GM18508 (cell line): Measurements from ENCODE around the gene TLCD5.

Experiments
- ATAC-seq: cut with Tn5 transposase; IDR thresholded peaks from one replicate; pipeline ENCODE4 v1.9.1; 2021; ENCODE audit warnings: moderate number of reproducible peaks; ENCODE audit not compliant: insufficient read depth, unreplicated experiment

TLCD5 gene

DNA sequence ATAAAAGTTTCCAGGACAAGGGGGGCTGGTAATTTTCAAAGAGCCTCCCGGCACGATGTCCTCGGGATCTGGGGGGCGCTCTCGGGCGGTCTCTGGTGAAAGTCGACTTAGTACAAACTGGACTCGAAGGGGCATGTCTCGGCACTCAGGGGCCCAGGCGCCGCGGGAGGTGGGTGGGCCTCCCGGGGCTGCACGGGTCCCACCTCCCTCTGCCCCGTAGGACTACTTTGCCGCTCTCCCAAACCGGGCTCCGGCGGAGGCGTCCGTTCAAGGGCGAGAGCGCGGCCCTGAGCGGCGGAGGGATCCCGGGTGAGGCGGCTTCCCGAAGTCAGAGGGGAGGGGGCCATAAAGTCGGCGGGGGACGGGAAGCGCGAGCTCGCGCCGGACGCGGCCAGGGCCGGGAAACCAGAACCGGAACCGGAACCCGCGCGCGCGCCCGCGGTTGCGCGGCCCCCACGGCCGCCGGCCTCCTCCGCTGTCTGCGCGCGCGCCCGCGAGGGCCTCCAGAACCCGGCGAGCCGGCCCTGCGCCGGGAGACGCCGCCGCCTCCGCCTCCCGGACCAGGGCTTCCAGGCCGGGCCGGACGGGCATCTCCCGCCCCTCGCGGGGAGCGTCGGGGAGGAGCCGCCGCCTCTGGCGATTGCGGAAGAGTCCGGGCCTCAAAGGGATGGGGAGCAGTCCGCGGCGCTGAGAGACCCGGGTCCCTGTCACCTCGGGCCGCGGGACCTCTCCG is 11.0 kb downstream of the TLCD5 start, which contains the start of gene ARHGEF12:
Gene ARHGEF12 (plus strand): TSS at position 506 of the 733 bp plus-strand sequence. CDS start 831 bp downstream, outside the sequence.
- no peak for ATAC-seq

GRCh38 chr11:120336641-120337354 is 11.7 kb downstream of the TLCD5 start:
- ATAC-seq, result no peak

GRCh38 chr11:120337355-120338106 is 12.4 kb downstream of the TLCD5 start:
- ATAC-seq, result no peak

DNA sequence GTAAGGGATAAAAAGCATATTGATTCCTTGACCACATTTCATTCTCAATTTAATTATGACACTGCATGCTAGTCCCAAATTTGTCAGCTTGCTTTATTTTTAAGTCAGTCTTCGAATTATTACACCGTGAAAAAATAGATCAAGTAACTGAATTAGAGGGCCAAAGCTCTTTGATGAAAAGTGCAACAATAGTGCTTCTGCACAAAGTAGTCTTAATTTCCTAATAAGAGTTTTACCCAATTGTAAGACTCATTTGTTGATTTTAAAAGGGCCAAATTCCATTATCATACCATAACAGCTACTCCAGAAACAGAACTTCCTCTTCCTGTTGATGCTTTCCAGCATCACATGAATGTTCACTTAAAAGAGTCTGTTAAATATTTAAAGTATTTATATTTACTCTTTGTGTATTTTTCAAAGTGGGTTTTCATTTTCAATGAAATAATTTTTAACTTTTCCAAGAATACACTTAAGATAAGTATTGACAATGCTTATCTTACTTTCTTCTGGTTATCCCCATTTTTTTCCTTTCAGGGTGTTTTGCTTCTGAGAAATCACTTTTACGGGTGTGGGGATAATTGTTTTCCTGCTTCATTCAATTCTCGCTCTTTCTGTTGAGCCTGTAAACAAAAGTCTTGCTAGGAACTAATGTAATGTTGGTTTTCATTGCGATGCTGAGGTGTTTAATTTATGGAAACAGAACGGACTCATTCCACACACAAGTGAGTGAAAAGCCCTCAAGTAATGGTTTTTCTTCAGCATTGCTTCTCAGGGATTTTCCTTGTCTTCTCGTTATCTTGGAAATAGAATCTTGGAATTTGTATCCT is 13.2 kb downstream of the TLCD5 start:
- ATAC-seq, result no peak

- no peak for ATAC-seq
These were observed 14.3 kb downstream of the TLCD5 start for GRCh38 chr11:120339394-120339890.

- ATAC-seq, result no peak
These were observed 15.4 kb downstream of the TLCD5 start for GRCh38 chr11:120340529-120340928.

- ATAC-seq, result no peak
These were observed 17.1 kb downstream of the TLCD5 start for GRCh38 chr11:120342226-120342625.

DNA sequence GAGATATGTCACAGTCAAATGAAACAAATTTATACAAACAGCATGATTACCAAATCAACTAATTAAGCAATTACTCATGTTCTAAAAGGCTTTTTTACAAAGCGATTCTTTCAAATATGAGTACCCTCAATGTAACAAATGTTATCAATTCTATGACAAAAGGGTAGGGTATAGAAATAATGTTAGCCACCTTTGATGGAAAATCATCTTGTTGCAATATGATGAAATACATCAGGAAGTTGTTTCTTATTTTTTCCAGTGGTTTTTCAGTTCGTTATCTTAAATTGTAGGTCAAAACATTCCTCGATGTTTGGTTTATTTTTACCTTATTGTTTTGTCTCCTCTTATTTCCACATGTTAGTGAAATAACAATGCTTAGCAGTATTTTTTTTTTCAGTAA is 17.6 kb downstream of the TLCD5 start:
- ATAC-seq, result no peak

GRCh38 chr11:120343429-120343828 is 18.3 kb downstream of the TLCD5 start:
- ATAC-seq, result no peak

GRCh38 chr11:120344302-120345004 is 19.4 kb downstream of the TLCD5 start:
- peak; percentile 70 for ATAC-seq

GRCh38 chr11:120346233-120346632 is 21.1 kb downstream of the TLCD5 start:
- no peak for ATAC-seq

DNA sequence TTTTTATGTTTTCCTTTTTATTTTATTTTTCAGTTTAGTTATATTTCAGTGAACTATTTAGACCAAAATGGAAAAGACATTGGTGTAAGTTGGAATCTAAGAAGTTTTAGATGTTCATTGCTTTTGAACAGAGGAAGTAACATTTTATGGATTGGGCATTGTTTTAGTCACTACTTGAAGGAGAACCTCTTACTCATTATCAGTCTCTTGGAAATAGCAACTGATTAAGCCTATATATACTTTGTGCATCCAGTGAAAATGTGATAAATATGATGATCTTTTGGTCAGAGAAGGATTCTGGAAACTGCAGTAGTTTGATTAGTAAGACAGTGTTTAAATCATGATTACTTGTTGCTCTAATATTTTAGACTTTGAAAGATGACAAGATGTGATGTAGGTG is 25.5 kb downstream of the TLCD5 start:
- no peak for ATAC-seq

DNA sequence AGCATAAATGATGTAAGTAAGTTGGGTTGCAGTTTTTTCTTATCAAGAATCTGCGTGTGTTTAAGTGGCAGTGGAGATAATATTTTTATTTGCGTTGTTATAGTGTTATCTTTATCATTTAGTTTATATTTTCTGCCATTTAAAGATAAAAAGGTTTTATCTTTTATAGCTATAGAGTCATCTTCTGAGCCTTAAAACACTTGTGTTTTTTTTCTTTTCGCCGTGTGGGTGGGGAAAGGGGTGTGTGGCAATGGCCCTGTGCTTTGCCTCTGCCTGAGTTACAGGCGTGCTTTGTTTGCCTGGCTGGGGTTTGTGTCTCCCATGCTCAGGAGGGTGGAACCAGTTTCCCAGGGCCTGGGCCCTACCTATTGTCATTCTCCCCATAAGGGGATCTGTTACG is 27.3 kb downstream of the TLCD5 start:
- ATAC-seq, result no peak

- ATAC-seq, result no peak
These were observed 29.0 kb downstream of the TLCD5 start for GRCh38 chr11:120354068-120354467.

DNA sequence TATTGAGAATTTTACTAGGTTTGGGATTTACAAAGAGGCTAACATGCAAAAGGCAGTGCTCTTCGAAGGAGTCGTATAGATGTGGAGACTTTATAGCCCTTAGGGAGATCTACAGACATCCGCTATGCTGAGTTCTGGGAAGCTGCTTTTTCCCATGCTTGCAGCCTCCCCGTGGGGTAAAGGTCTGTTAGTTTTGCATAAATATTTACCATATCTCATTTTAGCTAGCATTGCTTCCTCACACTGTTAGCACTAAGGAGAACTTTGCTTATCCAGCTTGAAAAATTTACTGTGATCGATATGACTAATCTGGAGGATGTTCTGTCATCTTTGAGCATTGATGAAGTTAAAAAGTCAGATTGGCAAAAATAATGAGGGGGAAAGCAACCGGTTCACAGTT is 29.7 kb downstream of the TLCD5 start:
- ATAC-seq, result no peak

DNA sequence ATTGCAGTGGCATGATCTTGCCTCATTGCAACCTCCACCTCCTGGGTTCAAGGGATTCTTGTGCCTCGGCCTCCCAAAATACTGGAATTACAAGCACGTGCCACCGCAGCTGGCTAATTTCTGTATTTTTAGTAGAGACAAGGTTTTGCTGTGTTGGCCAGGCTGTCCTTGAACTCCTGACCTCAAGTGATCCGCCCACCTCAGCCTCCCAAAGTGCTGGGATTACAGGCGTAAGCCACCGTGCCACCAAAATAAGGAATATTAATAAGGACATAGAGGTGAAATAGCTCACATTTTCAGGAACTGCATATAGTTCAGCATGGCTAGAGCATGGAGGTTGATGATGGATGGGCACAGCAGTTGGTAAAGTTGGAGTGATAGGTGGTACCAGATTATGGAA is 32.5 kb downstream of the TLCD5 start:
- no peak for ATAC-seq

DNA sequence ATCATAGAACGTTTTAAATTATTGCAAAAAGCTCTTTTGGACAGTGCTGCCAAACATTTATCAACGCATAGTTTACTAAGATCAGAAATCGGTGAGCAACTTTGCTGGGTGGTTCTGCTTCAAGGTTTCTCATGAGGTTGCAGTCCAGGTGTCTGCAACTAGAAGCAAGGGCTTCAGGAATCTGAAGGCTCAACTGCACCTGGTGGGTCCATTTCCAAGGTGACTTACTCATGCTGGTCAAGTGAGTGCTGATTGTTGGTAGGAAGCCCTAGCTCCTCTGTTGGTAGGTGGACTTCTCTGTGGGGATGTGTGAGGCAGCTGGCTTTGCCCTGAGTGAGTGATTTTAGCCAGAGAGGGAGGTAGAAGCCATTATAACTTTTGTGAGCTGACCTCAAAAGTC is 33.6 kb downstream of the TLCD5 start:
- no peak for ATAC-seq

GRCh38 chr11:120363436-120363835 is 38.3 kb downstream of the TLCD5 start:
- no peak for ATAC-seq

- no peak for ATAC-seq
These were observed 40.4 kb downstream of the TLCD5 start for GRCh38 chr11:120365512-120365911.
